Endothelial cell (in vitro differentiated cells): Measurements from ENCODE around the gene LRRC75A. TPM values are rescaled to one million over a fixed set of nuclear protein-coding genes. Genes with fewer than 3 reads are reported as not detected.

ENCODE experiments used
- DNase-seq: peaks from one replicate; pipeline ENCODE4 v3.0.0; 2021; ENCODE audit warnings: low spot score
- H3K27ac Mint-ChIP-seq: one replicate; pipeline ENCODE4 v1.8.0; 2021; ENCODE audit warnings: mixed read lengths, inconsistent platforms; ENCODE audit not compliant: unreplicated experiment
- H3K27me3 Mint-ChIP-seq: one replicate; pipeline ENCODE4 v1.8.0; 2021; ENCODE audit warnings: mild to moderate bottlenecking, moderate library complexity, mixed read lengths, inconsistent platforms; ENCODE audit not compliant: unreplicated experiment
- H3K36me3 Mint-ChIP-seq: one replicate; pipeline ENCODE4 v1.8.0; 2021; ENCODE audit warnings: mild to moderate bottlenecking, low read depth, mixed read lengths, inconsistent platforms; ENCODE audit not compliant: unreplicated experiment
- H3K4me1 Mint-ChIP-seq: one replicate; pipeline ENCODE4 v1.8.0; 2021; ENCODE audit warnings: mild to moderate bottlenecking, mixed read lengths, inconsistent platforms; ENCODE audit not compliant: unreplicated experiment
- H3K4me3 Mint-ChIP-seq: one replicate; pipeline ENCODE4 v1.8.0; 2021; ENCODE audit warnings: mild to moderate bottlenecking, mixed read lengths, inconsistent platforms; ENCODE audit not compliant: unreplicated experiment
- H3K9me3 Mint-ChIP-seq: one replicate; pipeline ENCODE4 v1.8.0; 2021; ENCODE audit warnings: mixed read lengths, inconsistent platforms; ENCODE audit not compliant: unreplicated experiment
- total RNA-seq: library from RNA; stranded (reverse); fragmentation: NEBNext Ultra II Directional; extraction: Animal tissue kit (Norgen Biotek cat#: 25700); gene quantifications from one replicate; pipeline ENCODE4 v1.2.1, GENCODE V29; 2021; ENCODE audit not compliant: unreplicated experiment
- TF ChIP-seq, protein P1 (sequence below): fragments of 200-600 bp; sonication (generic); IDR thresholded peaks from one replicate; pipeline ENCODE4 v1.5.0; 2021; ENCODE audit warnings: antibody characterized with exemption; ENCODE audit not compliant: unreplicated experiment

Gene LRRC75A
- total RNA-seq, 1 donor from 2014 or later: 0.95 TPM

DNA sequence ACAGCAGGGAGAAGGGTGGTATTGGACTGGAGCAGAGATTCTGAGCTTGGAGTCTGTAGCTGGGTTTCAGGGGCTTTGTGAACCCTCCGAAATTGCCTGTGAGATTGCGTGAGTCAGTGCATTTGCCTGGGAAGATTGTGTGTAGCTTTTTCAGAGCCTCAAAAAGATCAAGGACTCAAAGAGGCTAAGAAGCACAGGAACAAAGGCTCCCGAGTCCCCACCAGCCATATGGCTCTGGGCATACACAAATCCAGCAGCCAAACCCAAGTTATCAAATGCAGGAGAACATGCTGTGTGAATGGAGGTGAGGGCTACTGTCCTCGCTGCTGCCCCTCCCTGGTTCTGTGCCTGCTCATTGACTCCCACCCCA, 3.0 kb downstream of the LRRC75A start:
- H3K36me3 Mint-ChIP-seq: peaks cover 4% of the 10 kb centered on the region
- DNase-seq: no peak
- no peak overlapping the region for H3K4me3 Mint-ChIP-seq
- H3K27ac Mint-ChIP-seq: no peak overlapping the region
- H3K27me3 Mint-ChIP-seq: peaks cover 17% of the 10 kb centered on the region
- H3K9me3 Mint-ChIP-seq: no peaks in the 10 kb centered on the region
- TF ChIP-seq, protein P1, sequence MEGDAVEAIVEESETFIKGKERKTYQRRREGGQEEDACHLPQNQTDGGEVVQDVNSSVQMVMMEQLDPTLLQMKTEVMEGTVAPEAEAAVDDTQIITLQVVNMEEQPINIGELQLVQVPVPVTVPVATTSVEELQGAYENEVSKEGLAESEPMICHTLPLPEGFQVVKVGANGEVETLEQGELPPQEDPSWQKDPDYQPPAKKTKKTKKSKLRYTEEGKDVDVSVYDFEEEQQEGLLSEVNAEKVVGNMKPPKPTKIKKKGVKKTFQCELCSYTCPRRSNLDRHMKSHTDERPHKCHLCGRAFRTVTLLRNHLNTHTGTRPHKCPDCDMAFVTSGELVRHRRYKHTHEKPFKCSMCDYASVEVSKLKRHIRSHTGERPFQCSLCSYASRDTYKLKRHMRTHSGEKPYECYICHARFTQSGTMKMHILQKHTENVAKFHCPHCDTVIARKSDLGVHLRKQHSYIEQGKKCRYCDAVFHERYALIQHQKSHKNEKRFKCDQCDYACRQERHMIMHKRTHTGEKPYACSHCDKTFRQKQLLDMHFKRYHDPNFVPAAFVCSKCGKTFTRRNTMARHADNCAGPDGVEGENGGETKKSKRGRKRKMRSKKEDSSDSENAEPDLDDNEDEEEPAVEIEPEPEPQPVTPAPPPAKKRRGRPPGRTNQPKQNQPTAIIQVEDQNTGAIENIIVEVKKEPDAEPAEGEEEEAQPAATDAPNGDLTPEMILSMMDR: no peak
- H3K4me1 Mint-ChIP-seq: peaks cover 46% of the 10 kb centered on the region

DNA sequence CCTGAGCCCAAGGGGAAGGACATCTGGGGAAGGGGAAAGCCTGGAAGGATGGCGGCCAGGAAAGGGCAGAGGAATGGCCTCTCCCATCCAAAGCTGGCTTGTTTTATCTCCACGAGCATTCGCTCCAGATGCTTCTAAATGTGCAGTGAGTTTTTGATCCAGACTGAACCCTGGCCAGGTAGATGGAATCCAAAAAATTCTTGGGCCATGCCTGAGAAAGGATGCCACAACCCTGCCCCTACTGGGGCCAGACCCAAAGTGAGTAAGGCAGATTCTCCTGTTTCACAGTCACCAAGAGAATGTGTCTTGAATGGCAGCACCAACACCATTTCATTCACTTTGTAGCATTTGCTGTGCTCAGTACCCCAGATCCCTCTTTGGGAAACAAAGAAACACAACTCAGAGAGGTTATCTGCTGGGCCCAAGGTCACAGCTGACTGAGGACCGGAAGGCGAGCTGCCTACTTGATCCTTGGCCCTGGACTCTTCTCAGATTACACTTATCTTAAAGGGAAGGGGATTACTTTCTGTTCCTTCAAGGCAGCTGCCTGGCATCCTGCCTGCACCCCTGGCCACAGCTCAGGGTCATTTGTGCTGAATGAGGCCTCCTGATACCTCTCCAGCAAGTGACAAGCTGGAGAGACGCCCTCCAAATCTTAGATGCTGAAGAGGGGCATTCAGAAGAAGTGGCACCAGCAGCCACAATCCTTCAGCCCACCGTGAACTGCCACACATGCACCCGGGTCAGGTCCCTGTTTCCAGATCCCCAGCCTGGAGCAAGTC, 3.6 kb downstream of the LRRC75A start:
- Mint-ChIP-seq H3K4me1 (peaks cover 46% of the 10 kb centered on the region), H3K27ac (no peak overlapping the region), H3K4me3 (no peak overlapping the region)

DNA sequence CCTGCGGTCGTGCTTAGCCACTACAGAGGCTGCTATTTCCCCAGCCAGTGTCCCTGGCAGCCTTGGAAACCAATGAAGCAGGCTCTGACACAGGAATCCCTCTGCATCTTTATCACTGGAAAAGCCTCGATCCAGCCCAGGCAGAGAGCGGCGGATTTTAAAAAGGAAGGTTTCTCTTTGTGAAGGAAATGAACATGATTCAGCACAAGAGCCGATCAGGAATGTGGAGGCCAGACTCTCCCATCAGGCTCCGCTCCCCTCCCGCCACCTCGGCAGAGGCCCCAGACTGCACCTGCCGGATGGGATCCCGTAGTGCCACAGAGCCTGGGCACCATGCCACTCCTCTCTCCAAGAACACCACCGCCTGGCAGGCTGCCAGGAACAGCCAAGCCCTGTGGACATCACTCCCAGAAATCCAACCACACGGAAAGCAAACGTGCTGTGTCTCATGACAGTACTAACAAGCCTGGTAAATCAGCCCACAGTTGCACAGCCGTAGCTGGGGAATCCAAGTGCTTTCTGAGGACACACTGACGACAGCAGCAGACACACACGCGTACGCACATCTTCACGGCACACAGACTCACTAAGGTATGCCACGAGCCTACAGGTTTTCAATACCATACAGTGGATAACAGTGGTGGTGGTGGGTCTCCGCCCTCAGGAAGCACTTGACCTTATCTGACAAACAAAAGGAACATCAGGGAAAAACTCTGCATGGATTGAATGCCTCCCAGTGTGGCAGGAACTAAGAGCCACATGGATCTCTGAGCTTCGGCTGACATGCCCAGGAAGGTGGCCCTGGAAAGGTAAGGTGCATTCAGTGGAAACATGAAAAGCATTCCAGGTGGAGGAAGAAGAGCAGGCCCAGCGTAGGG, 5.4 kb downstream of the LRRC75A start:
- DNase-seq: no peak
- Mint-ChIP-seq H3K27me3 (peaks cover 13% of the 10 kb centered on the region), H3K4me3 (no peak overlapping the region), H3K9me3 (no peaks in the 10 kb centered on the region), H3K4me1 (peaks cover 44% of the 10 kb centered on the region), H3K27ac (no peak overlapping the region), H3K36me3 (peaks cover 4% of the 10 kb centered on the region)
- TF ChIP-seq, protein P1: no peak

More for the DNA sequence above, 3.6 kb downstream of the LRRC75A start:
- TF ChIP-seq, protein P1: no peak
- DNase-seq: no peak
- H3K36me3 Mint-ChIP-seq: peaks cover 4% of the 10 kb centered on the region
- peaks cover 13% of the 10 kb centered on the region for H3K27me3 Mint-ChIP-seq
- H3K9me3 Mint-ChIP-seq: no peaks in the 10 kb centered on the region

DNA sequence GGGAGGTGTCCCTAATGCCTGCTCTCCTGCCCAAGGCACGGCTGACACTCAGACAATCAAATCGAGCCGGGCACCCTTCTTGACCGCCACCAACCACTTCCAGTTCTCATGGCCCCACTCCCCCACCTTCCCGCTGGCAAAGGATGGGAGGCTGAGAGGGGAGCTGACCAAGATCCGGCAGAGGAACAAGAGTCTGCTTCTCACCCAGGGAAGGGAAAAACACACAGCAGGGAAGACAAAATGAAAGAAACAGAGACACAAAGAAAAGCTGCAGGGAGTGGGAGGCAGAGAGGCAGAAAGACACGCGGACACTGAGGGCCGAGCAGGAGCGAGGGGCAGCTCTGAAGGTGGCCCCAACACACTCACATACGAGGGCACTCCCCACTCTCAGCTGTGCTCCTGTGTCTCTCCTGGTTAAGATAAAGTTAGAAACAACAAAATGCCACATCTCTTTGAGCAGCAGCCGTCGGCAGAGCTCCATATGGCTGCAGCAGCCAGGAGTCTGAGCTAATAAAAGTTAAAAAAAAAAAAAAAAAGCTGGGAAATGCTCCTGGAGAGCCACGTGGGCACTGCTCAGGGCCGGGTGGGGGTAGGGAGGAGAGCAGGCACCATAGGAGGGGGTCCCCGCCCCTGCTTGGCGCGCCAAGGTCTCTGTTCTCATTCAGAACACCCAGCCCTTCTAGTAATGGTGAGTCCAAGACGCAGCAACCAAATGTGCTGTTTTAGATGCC, 7.4 kb downstream of the LRRC75A start:
- H3K27ac Mint-ChIP-seq: no peak overlapping the region
- peaks cover 37% of the 10 kb centered on the region for H3K4me1 Mint-ChIP-seq
- peaks cover 5% of the 10 kb centered on the region for H3K27me3 Mint-ChIP-seq
- H3K9me3 Mint-ChIP-seq: no peaks in the 10 kb centered on the region
- no peak overlapping the region for H3K4me3 Mint-ChIP-seq
- no peak for DNase-seq
- TF ChIP-seq, protein P1: no peak
- no peaks in the 10 kb centered on the region for H3K36me3 Mint-ChIP-seq
